Epithelial cell of proximal tubule (primary cell): ENCODE measurements around the gene HSPB7. TPM values are rescaled to one million over a fixed set of nuclear protein-coding genes. Genes with fewer than 3 reads are reported as not detected.
A peak's percentile ranks its signal among the peaks of the same experiment; 100 is the strongest.

Experiments used
- DNase-seq: peaks from one replicate; pipeline ENCODE4 v3.0.0-alpha.2; 2011; ENCODE audit warnings: low read depth
- H3K4me3 ChIP-seq: 2 replicates; pipeline ENCODE4 v1.5.1; 2011; ENCODE audit warnings: low read depth, mild to moderate bottlenecking, low read length
- CTCF ChIP-seq: conservative IDR thresholded peaks from 2 replicates; pipeline ENCODE4 v1.5.1; 2012; ENCODE audit warnings: low read depth, mild to moderate bottlenecking, low read length
- total RNA-seq: library from RNA; depleted of rRNA; stranded (reverse); fragments of >200 nt; gene quantifications from 2 replicates; pipeline ENCODE4 v1.2.3, GENCODE V29; 2015

The HSPB7 gene
- total RNA-seq, 1 donor from 2014 or later: not detected

DNA sequence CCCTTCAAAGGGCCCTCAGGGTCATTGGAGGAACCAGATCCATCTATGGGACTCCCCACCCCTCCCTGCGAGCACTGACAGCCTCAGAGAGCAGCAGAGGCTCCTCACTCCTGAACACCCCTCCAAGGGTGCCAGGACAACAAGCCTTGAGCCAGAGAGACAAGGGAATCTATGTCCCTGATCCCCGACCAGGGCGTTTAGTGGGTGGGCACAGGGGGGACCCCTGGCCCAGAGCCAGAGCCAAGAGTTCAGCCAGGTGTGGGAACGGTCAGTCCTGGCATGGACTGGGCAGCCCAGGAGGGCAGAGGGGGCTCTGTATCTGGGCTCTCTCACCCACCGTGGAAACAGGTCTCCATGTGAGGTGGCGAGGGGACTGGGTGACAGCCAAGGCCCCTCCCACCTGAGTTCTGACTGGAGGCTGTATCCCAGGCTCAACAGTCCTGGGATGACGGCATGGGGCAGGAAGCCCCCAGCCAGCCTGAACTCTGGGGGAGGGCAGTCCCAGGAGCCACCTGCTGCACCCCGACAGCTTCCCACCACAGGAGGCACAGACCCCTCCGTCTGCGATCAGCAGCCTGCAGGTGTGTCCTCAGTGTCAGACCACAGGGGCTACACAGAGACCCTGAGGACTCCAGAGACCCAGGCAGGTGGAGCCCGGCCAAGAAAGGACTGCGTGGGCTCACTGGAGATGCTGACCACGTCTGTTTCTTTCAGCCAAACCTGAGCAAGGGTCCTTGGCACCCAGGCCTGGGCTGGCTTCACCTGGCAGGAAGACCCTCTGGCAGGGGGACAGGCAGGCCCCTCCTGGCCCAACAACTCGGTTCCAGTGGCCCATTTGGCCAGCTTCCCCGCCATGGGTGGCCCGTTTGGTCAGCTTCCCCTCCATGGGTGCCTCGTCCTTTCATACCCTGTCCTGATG is 25.0 kb downstream of the HSPB7 start:
- no peak for TF ChIP-seq CTCF
- H3K4me3 ChIP-seq: no peak overlapping the region
- DNase-seq: no peak

GRCh38 chr1:15992187-15992553 is 25.7 kb downstream of the HSPB7 start:
- no peak for DNase-seq
- no peak for TF ChIP-seq CTCF

GRCh38 chr1:15991427-15992186 is 26.2 kb downstream of the HSPB7 start:
- no peak for TF ChIP-seq CTCF
- H3K4me3 ChIP-seq: no peak overlapping the region
- DNase-seq: no peak

More at GRCh38 chr1:15992187-15992553, 25.7 kb downstream of the HSPB7 start:
- no peak overlapping the region for H3K4me3 ChIP-seq

- no peak for DNase-seq
- H3K4me3 ChIP-seq: no peak overlapping the region
- TF ChIP-seq CTCF: no peak
These were observed 28.1 kb downstream of the HSPB7 start for GRCh38 chr1:15989776-15990175.

- DNase-seq: no peak
- H3K4me3 ChIP-seq: no peak overlapping the region
- TF ChIP-seq CTCF: no peak
These were observed 28.7 kb downstream of the HSPB7 start for GRCh38 chr1:15988856-15989736.

- TF ChIP-seq CTCF: no peak
- peak; percentile 56 for DNase-seq
- no peak overlapping the region for H3K4me3 ChIP-seq
These were observed 32.1 kb downstream of the HSPB7 start for GRCh38 chr1:15985611-15986297.
